DLD1 (cell line): ENCODE results near the gene C16orf78.

Experiments used
- in situ Hi-C: cut with HindIII; loops from 2 replicates; pipeline ENCODE4 v1.10.0; 2017; ENCODE audit warnings: low sequenced_read_pairs

Gene C16orf78

GRCh38 chr16:49428808-49429207, 55.2 kb downstream of the C16orf78 start:
- in situ Hi-C loops = no loop called here

- in situ Hi-C loops = no loop called here
Measured at GRCh38 chr16:49431040-49431439, 57.4 kb downstream of the C16orf78 start.

- in situ Hi-C loops = no loop called here
Measured at GRCh38 chr16:49431591-49432290, 58.1 kb downstream of the C16orf78 start.

GRCh38 chr16:49434733-49435132, 61.1 kb downstream of the C16orf78 start:
- in situ Hi-C loops = no loop called here

GRCh38 chr16:49436181-49436580, 62.6 kb downstream of the C16orf78 start:
- in situ Hi-C loops = no loop called here

GRCh38 chr16:49437344-49437743, 63.7 kb downstream of the C16orf78 start:
- in situ Hi-C loops = no loop called here

DNA sequence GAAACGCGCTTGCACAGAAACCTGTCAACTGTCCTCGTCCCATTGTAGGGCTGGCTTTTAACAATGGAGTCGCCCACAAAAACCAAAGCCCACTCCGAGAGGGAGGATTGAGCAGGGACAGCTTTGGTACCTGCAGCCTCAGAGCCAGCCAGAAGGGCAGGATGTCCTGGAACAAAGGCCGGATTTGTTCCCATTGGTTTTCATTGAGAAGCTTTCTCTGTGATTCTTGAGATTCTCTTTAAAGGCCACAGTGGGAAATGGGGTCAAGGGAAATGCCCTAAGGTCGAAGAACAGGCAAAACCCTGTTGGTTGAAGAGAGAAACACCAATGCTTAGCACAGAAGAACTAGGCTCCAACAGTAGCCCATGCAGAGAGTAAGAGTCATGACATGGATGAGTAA, 65.4 kb downstream of the C16orf78 start:
- in situ Hi-C loops = no loop called here

DNA sequence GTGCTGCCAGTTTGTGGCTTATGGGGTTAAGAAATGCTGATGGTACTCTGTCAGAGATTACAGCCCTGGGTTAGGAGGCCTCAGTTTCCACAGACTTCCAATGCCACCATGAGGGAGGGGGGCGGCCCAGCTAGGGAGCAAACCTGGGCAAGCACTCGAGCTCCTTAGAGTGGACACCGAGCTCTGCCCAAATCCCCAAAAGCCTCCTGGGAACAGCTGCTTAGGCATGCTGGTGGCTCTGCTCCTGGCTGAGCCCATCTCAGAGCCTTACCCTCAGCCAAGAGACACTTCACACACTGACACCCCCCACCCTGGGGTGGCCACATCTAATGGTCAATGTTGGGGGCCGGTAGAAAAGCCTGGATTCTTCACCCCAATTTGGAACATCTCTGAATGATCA, 66.1 kb downstream of the C16orf78 start:
- in situ Hi-C loops = no loop called here

DNA sequence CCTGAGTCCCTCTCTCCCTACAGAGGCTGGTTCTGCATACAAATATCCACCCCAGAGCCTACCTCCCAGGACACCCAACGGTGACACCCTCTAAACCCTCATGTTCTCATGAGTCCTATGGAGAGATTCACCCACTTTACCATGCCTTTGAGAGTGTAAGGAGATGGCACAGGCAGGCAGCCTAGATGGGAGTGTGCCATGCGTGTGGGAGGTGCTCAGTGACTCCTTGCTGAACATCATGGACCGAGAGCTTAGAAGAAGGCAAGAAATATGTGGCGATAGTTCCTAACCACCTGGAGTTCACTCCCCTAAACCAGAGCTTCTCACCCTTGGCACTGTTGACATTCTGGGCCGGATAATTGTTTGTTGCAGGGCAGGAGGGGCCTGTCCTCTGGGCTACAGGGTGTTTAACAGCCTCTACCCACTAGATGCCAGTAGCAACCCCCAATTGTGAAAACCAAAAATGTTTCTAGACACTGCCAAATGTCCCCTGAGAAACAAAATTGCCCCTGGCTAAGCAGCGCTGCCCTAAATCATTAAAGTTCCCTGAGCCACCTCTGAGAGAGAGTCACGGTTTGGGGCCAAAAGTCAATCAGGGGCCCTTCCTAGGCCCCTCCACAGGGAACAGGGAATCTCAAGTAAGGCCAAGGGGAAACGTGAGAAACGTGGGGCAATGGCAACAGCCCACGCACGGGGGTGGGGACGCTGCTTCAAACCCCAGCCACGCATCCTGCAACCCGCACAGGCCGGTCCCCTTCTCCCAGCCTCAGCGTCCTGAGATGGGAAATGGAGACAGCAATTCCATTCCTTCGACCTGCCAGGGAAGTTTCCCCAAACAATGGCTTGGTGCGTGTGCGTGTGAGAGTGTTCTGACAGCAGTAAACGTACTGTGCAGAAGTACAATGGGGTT, 66.8 kb downstream of the C16orf78 start:
- in situ Hi-C loops = no loop called here

DNA sequence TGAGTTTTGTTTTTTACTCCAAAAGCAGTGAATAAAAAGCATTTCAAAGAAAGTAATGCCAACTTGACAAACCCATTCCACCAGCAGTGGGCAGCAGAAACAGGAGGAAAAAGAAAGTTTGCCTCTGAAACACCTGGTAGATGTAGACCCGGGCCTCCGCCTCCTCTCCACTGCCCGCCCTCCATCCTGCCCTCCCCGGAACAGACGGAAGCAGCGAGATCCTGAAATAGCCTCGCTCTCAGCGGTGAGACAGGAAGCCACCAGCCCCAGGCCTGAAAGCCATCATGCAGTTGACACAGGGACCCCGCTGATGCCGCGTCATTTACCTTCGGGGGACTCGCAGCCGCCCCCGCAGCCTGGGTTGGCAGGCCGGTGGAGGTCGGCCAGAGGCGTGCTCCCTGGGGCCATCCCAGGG, 67.8 kb downstream of the C16orf78 start:
- in situ Hi-C loops = no loop called here

DNA sequence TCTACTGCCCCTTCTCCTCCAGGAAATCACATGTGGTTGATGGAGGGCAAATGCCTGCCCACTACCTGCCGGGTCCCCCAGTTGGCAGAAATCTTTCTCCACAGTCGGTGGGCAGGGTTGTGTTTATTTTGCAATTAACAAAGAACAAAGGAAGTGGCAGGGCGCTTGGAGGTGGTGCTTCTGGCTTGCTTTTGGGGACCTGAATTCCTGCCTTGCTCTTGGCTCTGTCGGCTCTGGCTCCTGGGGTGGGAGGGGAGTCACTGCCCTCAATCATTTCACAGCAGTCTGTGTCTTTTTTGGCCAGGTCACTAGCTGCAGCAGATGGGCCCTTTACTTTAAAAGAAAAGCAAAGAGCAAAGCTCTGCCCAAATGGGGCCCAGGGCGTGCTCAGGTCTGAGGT, 69.2 kb downstream of the C16orf78 start:
- in situ Hi-C loops = no loop called here

DNA sequence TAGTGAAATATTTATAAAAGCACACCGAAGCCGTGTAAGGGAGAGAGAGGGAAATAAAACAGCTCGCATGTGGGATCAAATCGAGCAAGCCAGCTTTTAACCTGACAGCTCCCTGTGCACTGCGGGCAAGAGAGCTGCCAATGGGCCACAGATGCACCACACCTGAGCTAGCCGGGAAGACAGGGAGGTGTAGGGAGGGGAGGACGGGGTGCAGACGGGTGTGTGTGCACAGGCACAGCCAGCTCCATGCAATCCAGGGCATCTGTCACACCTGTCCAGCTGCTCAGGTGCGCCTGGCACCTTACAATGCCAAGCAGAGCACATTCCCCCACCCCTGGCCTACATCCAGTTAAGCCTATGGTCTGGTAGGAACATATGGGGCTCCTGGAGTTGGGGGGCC, 70.0 kb downstream of the C16orf78 start:
- in situ Hi-C loops = no loop called here

GRCh38 chr16:49446805-49447204, 73.2 kb downstream of the C16orf78 start:
- in situ Hi-C loops = no loop called here
